ENCODE measurements around the gene HMCN1.

The HMCN1 gene

DNA sequence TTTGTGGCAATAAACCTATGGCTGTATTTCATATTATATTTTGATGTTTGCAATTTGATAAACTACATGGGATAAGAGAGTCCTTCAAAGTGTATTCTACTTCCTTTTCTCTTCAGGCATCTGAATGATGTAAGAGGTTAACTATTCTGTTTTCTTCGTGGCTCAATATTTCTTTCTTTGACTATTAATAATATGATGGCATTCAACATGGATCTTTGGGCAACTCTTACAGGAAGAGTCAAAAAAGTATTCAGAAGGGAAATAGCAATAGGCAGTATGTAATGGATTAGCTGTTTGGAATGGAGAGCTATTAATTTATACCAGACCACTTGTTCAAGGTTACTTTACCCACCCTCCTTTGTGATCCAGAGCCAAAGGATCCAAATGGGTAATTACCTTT, 74.4 kb downstream of the HMCN1 start:
- DNase-seq = no peak

DNA sequence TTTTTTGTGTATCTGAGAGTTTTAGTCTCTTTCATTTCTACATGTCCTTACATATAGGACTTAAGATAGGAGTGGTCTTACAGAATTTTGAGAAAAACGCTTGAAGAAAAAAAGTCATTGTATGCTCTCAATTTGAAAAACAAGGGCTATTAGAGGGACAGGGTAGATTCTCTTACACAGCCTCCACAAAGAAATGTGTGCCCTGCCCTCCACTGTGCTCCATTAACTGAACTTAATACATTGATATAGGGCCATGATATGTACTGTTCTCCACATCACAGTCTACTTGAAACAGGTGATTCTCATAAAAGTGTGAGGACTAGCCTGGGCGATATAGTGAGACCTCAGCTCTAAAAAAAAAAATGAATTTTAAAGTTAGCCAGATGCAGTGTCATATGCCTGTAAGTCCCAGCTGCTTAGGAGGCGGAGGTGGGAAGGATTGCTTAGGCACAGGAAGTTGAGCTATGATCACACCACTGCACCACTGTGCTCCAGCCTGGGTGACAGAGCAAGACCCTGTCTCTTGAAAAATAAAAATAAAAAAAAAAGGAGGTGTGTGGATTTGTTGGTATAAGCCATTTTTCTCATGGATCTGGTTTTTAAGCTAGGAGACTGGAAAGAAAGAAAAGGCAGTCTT, 77.0 kb downstream of the HMCN1 start:
- DNase-seq = no peak

DNA sequence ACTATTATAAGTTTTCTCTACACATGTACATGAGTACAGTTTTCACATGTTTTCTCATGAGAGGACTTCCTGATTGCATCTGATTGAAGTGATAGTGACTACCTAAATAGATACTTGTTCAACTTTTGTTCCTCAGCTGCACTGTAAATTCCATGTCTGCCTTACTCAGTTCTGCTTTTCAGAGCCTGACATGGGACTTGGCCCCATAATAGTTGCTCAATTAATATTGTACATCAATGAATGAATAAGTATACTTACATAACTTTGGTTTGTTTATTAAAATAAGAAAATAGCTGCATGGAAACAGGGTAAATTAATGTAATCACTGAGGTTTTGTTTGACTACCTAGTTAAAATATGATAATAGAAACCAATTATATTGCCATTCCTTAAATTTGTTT, 78.7 kb downstream of the HMCN1 start:
- no peak for DNase-seq

DNA sequence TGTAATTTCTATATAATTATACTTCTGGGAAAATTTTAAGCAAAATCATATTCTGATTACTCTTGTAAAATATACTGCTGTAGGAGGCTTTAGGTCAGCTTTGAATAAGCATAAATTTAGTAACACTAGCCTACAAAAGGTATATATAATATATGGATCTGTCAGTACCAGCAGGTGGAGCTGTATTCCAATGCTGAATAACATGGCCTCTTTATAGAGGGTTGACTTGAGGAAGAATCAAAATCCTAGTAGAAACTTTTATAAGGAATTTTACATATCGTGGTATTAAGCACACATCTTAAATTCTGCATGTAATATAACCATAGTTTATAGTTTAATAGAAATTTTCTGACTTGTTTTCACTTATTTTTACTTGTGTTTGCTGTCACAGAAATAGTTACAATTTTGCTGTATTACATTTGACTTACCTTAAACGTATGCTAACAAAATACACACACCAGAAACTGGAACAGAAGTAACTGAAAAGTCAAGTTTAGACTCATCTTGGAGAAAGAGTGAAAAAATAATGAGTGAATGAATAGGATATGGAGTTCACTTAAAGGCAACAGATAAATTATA, 79.3 kb downstream of the HMCN1 start:
- DNase-seq = no peak

DNA sequence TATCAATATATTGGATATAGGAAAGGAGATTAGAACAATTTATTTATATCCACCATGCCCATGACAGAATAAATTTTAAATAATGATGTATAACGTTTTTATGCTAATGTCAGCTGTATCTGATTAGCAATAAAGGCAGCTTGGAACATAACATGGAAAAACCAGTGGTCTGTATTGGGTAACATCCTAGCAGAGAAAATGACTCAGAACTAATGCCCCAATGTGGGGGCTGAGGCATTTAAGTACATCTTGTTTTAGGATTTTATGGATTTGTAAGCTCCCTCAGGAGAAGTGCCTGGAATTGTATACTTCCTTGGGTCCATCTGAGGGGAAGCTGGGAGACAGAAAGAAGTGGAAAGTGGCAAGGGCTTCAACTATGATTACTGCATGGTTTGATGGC, 82.3 kb downstream of the HMCN1 start:
- DNase-seq = no peak

DNA sequence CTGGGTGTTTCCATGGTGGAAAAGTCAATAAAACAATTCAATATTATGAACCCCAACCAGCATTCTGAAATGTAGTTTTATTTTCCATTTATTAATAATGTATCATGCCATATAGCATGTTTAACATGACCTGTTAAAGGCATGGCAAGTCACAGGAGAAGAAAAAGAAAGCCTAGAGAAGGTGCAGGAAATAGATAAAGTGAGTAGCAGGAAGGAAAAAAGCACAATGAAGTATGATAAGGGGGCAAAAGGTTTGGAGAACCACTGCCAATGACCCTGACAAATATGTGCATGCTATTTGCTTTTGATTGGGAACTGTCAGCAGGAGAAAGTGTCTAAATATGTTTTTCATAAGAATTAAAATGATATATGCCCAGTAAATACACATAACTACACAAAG, 85.6 kb downstream of the HMCN1 start:
- no peak for DNase-seq

DNA sequence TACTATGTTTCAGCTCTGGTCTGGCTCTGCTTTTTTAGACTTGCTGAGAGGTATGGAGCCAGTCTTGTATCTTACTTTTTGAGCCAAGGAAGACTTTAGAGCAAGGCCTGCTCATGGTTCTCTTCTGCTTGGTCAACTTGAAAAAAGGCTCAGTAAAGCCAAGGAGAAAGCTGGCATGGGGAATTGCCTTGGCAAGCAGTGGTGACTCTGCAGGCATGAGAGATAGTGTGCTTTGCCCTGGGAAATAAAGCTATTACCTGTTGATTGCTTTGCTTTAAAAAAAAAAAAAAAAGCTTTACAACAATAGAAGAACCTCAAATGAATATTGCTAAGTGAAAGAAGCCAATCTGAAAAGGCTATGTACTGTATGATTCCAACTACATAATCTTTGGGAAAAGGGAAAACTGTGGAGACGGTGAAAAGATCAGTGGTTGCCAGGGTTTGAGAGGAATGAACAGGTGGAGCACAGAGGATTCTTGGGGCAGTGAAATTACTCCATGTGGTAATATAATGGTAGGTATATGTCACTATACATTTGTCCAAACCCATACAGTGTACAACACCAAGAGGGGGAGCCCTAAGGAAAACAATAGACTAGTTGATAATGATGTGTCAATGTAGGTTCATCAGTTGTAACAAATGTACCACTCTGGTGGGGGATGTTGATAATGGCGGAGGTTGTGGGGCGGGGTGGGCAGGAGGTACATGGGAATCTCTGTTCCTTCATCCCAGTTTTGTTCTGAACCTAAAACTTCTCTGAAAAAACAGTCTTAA, 87.6 kb downstream of the HMCN1 start:
- no peak for DNase-seq

DNA sequence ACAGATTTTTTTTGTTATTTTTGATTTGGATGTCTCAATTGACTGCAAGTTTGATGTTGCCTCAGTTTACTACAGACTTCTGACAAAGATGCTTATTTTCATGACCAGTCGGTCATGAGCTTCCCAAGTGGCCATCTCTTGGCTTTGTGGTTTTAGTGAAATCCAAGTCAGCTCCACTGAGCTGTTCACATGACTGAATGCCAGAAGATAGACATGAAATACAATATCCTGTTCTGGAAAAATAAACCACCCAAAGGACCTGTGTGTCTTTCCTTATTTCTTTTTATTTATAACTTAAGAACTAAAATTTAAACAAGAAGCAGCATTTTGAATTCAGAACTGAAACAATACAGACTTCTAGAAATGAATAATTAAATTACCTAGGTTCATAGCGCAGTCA, 89.3 kb downstream of the HMCN1 start:
- DNase-seq = no peak

DNA sequence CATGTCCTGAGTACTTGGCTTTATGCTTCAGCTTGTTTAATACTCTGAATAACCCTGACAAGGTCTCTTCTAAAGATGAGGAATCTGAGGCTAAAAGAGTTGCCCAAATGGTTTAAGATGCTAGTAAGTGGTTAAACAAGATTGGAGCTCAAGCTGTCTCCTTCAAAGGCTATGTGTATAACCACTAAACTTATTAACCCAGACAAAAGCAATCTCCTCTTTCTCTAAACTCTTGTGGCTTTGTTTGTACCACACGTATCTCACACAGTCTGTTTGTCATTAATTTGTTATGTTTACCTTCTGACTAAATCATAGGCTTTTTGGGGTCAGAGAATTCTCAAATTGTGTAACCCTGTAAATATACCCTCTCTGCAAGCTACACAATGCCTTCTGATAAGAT, 89.9 kb downstream of the HMCN1 start:
- DNase-seq = no peak

DNA sequence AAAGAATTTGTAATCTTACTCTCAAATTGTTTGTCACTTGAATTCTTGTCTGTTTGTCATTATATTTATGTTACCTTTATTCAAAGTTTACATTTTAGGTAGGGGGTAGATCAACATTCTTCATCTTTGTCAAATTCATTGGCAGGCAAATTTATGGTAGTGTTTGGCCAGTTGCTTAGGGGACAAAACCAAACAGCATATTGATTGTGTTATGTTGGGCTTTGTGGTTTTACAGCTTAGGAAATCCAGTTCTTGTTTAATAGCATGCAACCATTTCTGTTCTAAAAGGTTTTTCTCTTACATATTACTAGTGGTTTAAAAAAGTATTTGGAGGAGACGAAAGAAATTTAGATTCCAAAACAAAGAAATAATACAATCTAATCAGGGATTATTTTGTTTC, 91.4 kb downstream of the HMCN1 start:
- DNase-seq = no peak

DNA sequence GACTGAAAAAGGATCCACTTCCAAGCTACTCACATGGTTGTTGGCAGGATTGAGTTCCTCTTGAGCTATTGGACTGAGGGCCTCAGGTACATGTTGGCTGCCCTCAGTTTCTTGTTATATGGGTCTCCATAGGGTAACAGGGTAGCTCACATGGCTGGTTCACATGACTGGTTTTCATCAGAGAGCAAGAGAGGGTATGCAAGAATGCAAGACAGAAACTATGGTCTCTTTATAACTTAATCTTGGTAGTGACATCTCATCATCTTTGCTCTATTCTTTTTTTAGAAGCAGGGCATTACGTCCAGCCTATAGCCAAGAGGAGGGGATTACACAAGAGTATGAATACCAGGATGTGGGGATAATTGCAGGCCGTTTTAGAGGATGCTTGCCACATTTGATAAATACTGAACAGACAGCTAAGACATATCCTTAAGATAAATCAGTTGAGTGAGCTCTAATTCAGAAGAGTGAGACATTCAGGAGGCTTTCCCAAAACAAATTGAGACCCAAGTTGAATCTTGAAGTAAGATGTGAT, 100.2 kb downstream of the HMCN1 start:
- no peak for DNase-seq

DNA sequence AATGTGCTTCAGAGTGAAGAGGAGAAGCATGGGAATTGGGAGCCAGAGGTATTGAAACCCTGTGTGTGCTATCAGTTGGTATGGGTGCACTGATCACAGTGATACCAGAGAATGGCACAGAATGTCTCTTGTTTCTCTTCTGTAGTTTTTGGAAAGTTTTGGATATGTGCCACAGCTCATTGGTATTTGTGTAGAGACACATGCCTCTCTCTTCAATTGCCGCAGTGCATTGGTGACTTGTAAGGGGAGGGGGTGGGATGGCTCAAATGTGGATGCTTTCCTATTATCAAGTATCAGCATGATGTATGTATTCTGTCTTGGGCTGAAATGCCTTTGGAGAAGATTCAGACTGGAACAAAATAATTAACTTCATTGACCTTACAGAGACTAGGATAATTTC, 101.0 kb downstream of the HMCN1 start:
- DNase-seq = no peak

DNA sequence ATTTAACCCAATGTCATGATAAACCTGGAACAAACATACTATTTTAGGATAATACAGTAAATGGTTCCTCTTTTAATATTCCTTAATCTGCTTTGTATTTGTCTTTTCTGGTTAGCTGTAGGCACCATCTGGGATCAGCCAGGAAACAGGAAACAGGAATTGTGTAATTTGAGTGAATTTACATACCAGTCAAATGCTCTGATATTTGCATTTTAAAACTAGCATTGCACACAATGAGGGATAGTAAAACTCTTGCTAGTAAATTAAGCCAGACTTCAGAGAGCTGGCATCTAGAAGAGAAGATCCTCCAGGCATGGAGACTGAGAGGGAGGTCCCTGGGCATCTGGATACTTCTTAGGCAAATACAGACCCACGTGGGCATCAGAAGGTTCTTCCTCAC, 103.5 kb downstream of the HMCN1 start:
- DNase-seq = no peak

DNA sequence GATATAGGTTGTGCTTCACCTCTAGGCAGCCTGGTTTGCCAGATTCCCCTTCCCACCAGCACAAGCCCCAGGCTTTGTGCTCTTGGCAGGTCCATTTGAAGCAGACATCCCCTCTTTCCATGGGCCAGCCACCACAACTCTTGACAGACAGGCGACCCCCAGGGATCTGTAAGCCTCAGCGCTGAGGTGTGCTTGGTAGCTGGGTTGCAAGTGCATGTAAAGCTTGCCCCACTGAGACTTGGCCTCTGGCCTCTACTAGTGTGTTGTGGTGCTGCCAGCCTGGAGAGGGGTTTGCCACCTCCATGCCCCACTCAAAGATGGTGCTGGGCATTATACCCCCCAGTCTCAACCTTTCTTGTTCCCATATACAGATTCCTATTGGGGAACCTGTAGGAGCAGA, 103.9 kb downstream of the HMCN1 start:
- DNase-seq = no peak

DNA sequence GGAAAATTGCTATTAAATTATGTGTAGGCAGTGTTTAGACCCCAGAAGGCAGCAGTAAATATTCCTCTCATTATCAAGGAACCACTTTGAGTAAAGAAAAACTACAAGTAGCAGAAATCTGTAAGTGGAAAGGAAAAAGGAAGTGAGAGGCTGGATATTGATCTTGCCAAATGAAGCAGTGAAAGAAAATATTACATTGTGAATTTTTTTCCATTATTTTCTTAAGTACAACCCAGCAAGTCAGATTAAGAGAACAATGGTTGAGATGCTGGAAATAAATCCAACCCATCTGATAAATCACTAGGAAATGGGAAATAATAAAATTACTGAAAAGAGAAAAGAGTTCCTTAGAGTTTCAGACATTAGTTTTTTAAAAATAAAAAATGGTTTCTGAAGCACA, 106.7 kb downstream of the HMCN1 start:
- no peak for DNase-seq

DNA sequence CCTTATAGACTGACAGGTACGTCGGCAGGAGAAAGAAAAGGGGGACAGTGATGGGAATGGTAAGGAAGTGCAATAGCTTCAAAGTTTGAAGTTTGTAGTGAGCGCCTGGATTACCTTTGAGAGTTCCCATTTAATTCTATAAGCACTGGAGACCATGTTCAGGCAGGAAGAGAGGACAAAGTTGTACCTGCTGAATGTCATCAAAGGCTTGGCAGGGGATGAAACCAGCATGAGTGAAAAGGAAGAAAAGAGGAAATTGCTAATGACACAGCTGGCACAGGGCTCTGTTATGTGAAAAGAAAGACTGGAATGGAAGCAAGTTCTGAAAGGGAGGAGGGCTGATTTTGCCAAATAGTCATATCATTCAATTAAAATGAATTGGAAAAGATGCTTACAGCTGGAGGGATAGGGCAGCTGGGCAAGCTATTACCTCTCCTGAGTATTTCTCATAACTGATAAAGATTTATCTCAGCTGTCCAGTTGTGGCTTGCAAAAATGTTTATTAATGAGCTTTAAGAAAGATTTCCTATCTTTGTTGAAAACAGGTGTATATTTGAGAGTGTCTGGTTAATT, 109.2 kb downstream of the HMCN1 start:
- no peak for DNase-seq

DNA sequence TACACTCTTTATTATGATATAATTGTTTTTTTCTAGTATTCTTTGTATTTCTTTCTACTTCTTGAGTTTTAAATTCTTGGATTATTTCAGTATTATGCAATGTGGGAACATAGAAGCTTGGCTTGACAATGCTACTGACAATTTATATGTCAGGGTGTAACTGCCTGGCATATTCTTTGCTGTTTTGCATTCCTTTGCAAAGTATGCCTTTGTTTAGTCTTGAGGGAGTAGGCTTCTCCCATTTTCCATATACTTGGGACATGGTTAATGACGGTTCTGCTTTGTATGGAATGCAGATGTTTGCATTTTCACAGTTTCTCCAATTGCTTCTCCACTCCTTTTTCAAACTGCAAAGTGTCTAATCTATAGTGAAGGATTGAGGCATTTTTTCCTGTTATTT, 109.8 kb downstream of the HMCN1 start:
- DNase-seq = no peak

DNA sequence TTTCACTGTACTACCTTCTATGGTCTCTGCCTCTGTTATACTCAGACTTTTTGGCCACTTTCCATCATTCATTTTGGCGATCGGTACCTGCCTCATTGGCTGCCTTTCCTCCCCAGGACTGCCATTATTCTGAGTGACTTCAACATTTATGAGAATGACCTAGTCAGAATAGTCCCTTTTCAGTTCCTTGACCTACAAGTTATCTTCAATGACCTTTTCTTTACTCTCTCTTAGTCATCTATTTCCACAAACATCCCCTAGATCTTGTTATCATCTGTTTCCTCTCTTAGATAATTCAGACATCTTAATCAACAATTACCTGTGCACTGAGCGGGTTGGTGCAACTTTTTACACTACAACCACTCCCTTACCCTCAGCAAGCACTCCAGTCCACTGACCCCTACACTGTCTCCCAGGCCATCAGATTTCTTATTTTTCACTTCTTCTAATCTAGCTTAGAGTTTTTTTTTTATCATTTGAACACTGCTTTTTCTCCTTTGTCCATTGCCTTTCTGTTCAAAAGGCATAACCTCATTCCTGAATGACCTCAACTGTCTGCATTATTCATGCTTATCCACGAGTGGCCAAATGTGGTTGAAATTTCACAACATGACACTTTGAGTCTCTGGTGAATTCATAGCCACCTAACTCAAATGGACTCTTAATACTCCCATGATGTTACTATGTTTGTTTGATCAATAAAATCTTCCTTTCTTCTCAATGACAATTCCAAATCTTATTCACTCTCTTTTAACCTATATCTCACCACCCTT, 112.7 kb downstream of the HMCN1 start:
- no peak for DNase-seq

DNA sequence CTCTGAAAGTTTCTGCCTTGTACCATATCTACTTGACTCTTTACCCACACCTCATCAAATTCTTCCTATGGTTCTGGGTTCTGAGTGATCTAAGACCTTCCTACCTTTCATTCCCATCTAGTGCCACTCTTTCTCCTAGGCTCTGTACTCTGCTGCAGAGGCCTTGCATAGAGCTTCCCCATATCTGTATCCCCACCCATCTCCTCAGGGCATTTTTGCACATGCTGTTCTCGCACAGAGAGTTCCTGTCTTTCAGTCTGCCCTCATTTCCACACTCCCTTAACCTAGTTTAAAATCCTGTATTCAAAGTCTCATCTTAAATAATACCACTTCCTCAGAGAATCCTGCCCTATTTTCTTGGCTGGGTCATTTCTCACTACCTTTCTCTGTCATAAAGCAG, 114.8 kb downstream of the HMCN1 start:
- DNase-seq = no peak

DNA sequence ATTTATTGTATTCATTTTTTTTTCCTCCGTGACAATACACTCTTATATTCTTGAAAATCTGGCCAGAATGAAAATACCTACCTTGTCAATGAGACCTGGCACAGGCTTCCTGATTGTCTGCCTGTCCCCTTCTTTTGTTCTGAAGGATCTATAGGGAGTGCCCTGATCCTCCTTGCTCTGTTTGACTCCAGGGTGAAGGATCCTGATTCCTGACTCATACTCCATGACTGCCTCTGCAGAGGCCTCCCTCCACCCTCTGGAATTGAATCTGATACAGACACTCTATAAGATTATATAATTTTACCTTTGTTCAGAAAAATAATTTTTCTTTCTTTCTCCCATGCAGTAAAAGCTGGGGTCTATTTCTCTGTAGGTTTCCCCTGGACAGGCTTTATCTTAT, 116.2 kb downstream of the HMCN1 start:
- DNase-seq = no peak

DNA sequence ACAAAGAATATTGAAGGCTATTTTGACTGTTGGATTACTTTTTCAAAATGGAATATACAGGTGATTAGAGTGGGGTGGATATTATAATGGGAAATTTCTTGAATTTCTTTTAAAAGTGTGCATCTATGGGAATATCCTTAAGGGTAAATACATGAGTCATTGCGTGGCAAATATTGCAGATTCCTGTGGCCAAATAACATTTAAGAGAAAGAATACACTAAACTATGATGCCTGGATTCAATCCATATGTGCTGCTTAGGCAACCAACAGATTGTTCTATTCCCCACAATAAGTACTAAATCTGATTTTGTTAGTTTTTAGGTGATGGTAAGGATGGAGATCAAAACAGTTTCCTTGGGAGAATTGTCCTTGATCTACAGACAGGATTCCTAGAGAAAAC, 119.5 kb downstream of the HMCN1 start:
- DNase-seq = no peak

DNA sequence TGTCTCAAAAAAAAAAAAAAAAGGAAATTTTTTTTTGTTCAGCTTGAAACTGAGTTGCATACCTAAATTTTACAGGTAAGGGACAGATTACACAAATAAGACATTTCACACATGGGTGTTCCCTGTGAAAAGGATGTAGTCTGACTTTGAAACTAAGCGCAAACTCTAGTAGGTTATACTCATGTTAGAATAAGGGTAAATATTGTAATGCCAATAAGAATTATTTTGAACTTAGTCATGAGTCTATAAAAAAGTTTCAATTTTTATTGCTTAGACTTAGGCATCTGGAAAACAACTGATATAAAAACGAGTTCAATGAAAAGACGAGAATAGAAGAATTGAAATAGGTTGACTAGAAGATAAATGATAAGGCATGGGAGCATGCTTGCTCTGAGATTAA, 122.3 kb downstream of the HMCN1 start:
- no peak for DNase-seq

DNA sequence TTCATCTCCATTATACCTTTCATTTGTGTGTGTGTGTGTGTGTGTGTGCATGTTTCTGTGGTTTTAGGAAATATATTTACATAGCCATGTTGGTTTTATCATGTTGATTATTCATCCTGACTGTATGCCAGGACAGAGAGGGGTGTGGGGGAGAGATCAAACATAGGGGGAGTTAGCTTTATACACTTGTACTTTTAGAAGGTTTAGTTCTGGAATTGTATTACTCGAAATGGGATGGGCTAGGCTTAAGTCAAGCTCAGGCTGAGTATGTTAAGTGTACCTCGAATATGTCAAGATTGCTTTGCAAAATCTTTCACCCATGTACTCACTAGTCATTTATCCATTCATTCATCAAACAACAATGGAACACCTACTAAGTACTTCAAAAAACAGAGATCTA, 123.3 kb downstream of the HMCN1 start:
- no peak for DNase-seq
